SK-N-SH treated with all-trans-retinoic acid at 6 μM for 48 hours (cell line): ENCODE measurements around the gene CADM1.

ENCODE experiments used
- ARNTL ChIP-seq: fragments of 450-650 bp; formaldehyde crosslinking; IDR thresholded peaks from 2 replicates; pipeline ENCODE4 v1.5.0; 2020; ENCODE audit warnings: low read depth, mild to moderate bottlenecking, moderate library complexity, borderline replicate concordance
- BACH2 ChIP-seq: fragments of 250-450 bp; sonication (Bioruptor Pico); IDR thresholded peaks from 2 replicates; pipeline ENCODE4 v1.9.0; 2021; ENCODE audit warnings: mild to moderate bottlenecking, borderline replicate concordance
- CSDC2 ChIP-seq: fragments of 250-450 bp; sonication (Bioruptor Pico); IDR thresholded peaks from 2 replicates; pipeline ENCODE4 v1.5.0; 2020; ENCODE audit warnings: mild to moderate bottlenecking, moderate library complexity
- GLIS3 ChIP-seq: fragments of 250-450 bp; sonication (Bioruptor Pico); IDR thresholded peaks from 2 replicates; pipeline ENCODE4 v1.5.0; 2020; ENCODE audit warnings: mild to moderate bottlenecking, moderate library complexity
- OSR1 ChIP-seq: fragments of 250-450 bp; sonication (Bioruptor Pico); IDR thresholded peaks from 2 replicates; pipeline ENCODE4 v1.8.0; 2022; ENCODE audit warnings: moderate library complexity, mild to moderate bottlenecking, inconsistent platforms
- PATZ1 ChIP-seq: fragments of 250-450 bp; sonication (Bioruptor Pico); IDR thresholded peaks from 2 replicates; pipeline ENCODE4 v1.8.0; 2020; ENCODE audit warnings: mild to moderate bottlenecking, moderate library complexity, borderline replicate concordance
- PPARA ChIP-seq: fragments of 250-450 bp; sonication (Bioruptor Pico); IDR thresholded peaks from 2 replicates; pipeline ENCODE4 v1.5.0; 2020; ENCODE audit warnings: mild to moderate bottlenecking, borderline replicate concordance
- ZC3H10 ChIP-seq: fragments of 250-450 bp; sonication (Bioruptor Pico); IDR thresholded peaks from 2 replicates; pipeline ENCODE4 v1.5.1; 2021; ENCODE audit warnings: mild to moderate bottlenecking, moderate library complexity
- ZFP3 ChIP-seq: fragments of 250-450 bp; sonication (Bioruptor Pico); IDR thresholded peaks from 2 replicates; pipeline ENCODE4 v1.5.0; 2020; ENCODE audit warnings: mild to moderate bottlenecking, moderate library complexity
- TF ChIP-seq, protein P1 (sequence below): fragments of 250-450 bp; sonication (Bioruptor Pico); IDR thresholded peaks from 2 replicates; pipeline ENCODE4 v1.5.1; 2020; ENCODE audit warnings: low read depth, mild to moderate bottlenecking, moderate library complexity
- TF ChIP-seq, protein P2 (sequence below): fragments of 250-450 bp; sonication (Bioruptor Pico); IDR thresholded peaks from 2 replicates; pipeline ENCODE4 v1.8.0; 2021; ENCODE audit warnings: low read depth, mild to moderate bottlenecking, moderate library complexity, borderline replicate concordance
- TF ChIP-seq, protein P3 (sequence below): fragments of 250-450 bp; sonication (Bioruptor Pico); IDR thresholded peaks from 2 replicates; pipeline ENCODE4 v1.5.0; 2020; ENCODE audit warnings: mild to moderate bottlenecking, moderate library complexity

GRCh38 chr11:115521825-115522224, 17.6 kb upstream of the CADM1 start:
- TF ChIP-seq, protein P1, sequence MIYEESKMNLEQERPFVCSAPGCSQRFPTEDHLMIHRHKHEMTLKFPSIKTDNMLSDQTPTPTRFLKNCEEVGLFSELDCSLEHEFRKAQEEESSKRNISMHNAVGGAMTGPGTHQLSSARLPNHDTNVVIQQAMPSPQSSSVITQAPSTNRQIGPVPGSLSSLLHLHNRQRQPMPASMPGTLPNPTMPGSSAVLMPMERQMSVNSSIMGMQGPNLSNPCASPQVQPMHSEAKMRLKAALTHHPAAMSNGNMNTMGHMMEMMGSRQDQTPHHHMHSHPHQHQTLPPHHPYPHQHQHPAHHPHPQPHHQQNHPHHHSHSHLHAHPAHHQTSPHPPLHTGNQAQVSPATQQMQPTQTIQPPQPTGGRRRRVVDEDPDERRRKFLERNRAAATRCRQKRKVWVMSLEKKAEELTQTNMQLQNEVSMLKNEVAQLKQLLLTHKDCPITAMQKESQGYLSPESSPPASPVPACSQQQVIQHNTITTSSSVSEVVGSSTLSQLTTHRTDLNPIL (CRISPR knock-in tag), result no peak
- TF ChIP-seq PATZ1 (CRISPR knock-in tag) (no peak), ARNTL (no peak), CSDC2 (no peak), ZFP3 (no peak), ZC3H10 (CRISPR knock-in tag) (no peak), GLIS3 (CRISPR knock-in tag) (no peak), BACH2 (no peak), OSR1 (no peak), PPARA (CRISPR knock-in tag) (no peak)
- TF ChIP-seq, protein P2, sequence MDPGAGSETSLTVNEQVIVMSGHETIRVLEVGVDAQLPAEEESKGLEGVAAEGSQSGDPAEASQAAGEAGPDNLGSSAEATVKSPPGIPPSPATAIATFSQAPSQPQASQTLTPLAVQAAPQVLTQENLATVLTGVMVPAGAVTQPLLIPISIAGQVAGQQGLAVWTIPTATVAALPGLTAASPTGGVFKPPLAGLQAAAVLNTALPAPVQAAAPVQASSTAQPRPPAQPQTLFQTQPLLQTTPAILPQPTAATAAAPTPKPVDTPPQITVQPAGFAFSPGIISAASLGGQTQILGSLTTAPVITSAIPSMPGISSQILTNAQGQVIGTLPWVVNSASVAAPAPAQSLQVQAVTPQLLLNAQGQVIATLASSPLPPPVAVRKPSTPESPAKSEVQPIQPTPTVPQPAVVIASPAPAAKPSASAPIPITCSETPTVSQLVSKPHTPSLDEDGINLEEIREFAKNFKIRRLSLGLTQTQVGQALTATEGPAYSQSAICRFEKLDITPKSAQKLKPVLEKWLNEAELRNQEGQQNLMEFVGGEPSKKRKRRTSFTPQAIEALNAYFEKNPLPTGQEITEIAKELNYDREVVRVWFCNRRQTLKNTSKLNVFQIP (CRISPR knock-in tag), result no peak
- TF ChIP-seq, protein P3, sequence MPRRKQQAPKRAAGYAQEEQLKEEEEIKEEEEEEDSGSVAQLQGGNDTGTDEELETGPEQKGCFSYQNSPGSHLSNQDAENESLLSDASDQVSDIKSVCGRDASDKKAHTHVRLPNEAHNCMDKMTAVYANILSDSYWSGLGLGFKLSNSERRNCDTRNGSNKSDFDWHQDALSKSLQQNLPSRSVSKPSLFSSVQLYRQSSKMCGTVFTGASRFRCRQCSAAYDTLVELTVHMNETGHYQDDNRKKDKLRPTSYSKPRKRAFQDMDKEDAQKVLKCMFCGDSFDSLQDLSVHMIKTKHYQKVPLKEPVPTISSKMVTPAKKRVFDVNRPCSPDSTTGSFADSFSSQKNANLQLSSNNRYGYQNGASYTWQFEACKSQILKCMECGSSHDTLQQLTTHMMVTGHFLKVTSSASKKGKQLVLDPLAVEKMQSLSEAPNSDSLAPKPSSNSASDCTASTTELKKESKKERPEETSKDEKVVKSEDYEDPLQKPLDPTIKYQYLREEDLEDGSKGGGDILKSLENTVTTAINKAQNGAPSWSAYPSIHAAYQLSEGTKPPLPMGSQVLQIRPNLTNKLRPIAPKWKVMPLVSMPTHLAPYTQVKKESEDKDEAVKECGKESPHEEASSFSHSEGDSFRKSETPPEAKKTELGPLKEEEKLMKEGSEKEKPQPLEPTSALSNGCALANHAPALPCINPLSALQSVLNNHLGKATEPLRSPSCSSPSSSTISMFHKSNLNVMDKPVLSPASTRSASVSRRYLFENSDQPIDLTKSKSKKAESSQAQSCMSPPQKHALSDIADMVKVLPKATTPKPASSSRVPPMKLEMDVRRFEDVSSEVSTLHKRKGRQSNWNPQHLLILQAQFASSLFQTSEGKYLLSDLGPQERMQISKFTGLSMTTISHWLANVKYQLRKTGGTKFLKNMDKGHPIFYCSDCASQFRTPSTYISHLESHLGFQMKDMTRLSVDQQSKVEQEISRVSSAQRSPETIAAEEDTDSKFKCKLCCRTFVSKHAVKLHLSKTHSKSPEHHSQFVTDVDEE, result no peak
